Left renal pelvis (tissue), 4 donors: ENCODE results near the gene SCFD2. TPM values are rescaled to one million over a fixed set of nuclear protein-coding genes. Genes with fewer than 3 reads are reported as not detected.

Experiments used
- DNase-seq, 4 donors: peaks; one replicate each; pipeline ENCODE4 v3.0.0-alpha.2; 2013; ENCODE audit warnings: low read depth in 4 of 4, low spot score in 3 of 4
- polyA plus RNA-seq, 4 donors: library from polyadenylated mRNA; unstranded; fragments of 120-200 nt; gene quantifications; one replicate each; pipeline ENCODE4 v1.2.1, GENCODE V29; 2013; ENCODE audit not compliant: insufficient read length in 4 of 4

Gene SCFD2
- polyA plus RNA-seq, 4 donors, result 12.7 to 14.2 (median 13.5) TPM

GRCh38 chr4:52910115-52910514, 455.7 kb downstream of the SCFD2 start:
- no peak for DNase-seq

- DNase-seq, result no peak
These were observed 458.4 kb downstream of the SCFD2 start for GRCh38 chr4:52907510-52907909.

- no peak for DNase-seq
These were observed 461.4 kb downstream of the SCFD2 start for GRCh38 chr4:52904421-52904820.

- no peak for DNase-seq
These were observed 462.6 kb downstream of the SCFD2 start for GRCh38 chr4:52903273-52903672.

GRCh38 chr4:52894443-52894842, 471.4 kb downstream of the SCFD2 start:
- DNase-seq, result no peak

GRCh38 chr4:52892880-52893279, 473.0 kb downstream of the SCFD2 start:
- no peak for DNase-seq

GRCh38 chr4:52891743-52892142, 474.1 kb downstream of the SCFD2 start:
- no peak for DNase-seq

- no peak for DNase-seq
These were observed 475.4 kb downstream of the SCFD2 start for GRCh38 chr4:52890521-52890791.

GRCh38 chr4:52889778-52890520, 475.9 kb downstream of the SCFD2 start:
- DNase-seq, result no peak

- DNase-seq, result no peak
These were observed 476.5 kb downstream of the SCFD2 start for GRCh38 chr4:52889354-52889753.

GRCh38 chr4:52884994-52885393, 480.9 kb downstream of the SCFD2 start:
- DNase-seq, result no peak

GRCh38 chr4:52883707-52884669, 481.9 kb downstream of the SCFD2 start:
- no peak for DNase-seq

- no peak for DNase-seq
These were observed 482.7 kb downstream of the SCFD2 start for GRCh38 chr4:52883183-52883621.

- DNase-seq, result no peak
These were observed 484.9 kb downstream of the SCFD2 start for GRCh38 chr4:52880994-52881393.

GRCh38 chr4:52879471-52879870, 486.4 kb downstream of the SCFD2 start:
- no peak for DNase-seq

- DNase-seq, result no peak
These were observed 488.2 kb downstream of the SCFD2 start for GRCh38 chr4:52877694-52878093.

- DNase-seq, result no peak
These were observed 488.8 kb downstream of the SCFD2 start for GRCh38 chr4:52877036-52877435.

GRCh38 chr4:52876069-52876468, 489.8 kb downstream of the SCFD2 start:
- DNase-seq, result no peak

GRCh38 chr4:52874948-52875347, 490.9 kb downstream of the SCFD2 start:
- DNase-seq, result no peak

GRCh38 chr4:52873861-52874343, 492.0 kb downstream of the SCFD2 start:
- DNase-seq, result no peak

GRCh38 chr4:52873191-52873590, 492.7 kb downstream of the SCFD2 start:
- no peak for DNase-seq

GRCh38 chr4:52870225-52870624, 495.6 kb downstream of the SCFD2 start:
- DNase-seq, result no peak
